Transverse colon (tissue), 4 donors: Measurements from ENCODE around the gene PNMA6E.

Experiments
- CTCF ChIP-seq, 5 experiments: fragments of 200-600 bp in 3 of 5; fragments of 450-650 bp in 2 of 5; sonication (generic) in 3 of 5; IDR thresholded peaks; 1 replicate in 2 of 5; 2 replicates in 3 of 5; pipeline ENCODE4 v1.5.1; 2016 to 2017; ENCODE audit warnings: antibody characterized with exemption in 5 of 5, inconsistent platforms in 3 of 5, mild to moderate bottlenecking in 2 of 5, moderate library complexity in 1 of 5
- EP300 ChIP-seq: sonication (generic); formaldehyde crosslinking; IDR thresholded peaks from one replicate; pipeline ENCODE4 v1.6.1; 2017; ENCODE audit warnings: antibody characterized with exemption, low read depth
- POLR2A ChIP-seq: fragments of 450-650 bp; IDR thresholded peaks from one replicate; pipeline ENCODE4 v1.6.1; 2016; ENCODE audit warnings: antibody characterized with exemption, mild to moderate bottlenecking, moderate library complexity
- POLR2AphosphoS5 ChIP-seq, 3 donors: sonication (generic); formaldehyde crosslinking; IDR thresholded peaks; one replicate each; pipeline ENCODE4 v1.6.1; 2016; ENCODE audit warnings: antibody characterized with exemption in 3 of 3

- TF ChIP-seq CTCF (IDR thresholded peaks at IDR 0.05) = no peak
- TF ChIP-seq EP300 = no peak
- no peak for TF ChIP-seq POLR2AphosphoS5 (IDR thresholded peaks at IDR 0.05)
- TF ChIP-seq POLR2A = no peak
These were observed 39.5 kb upstream of the PNMA6E start for GRCh38 chrX:153440556-153441135.
